PC-9 (cell line): ENCODE measurements around the gene SPINK9. TPM values are rescaled to one million over a fixed set of nuclear protein-coding genes. Genes with fewer than 3 reads are reported as not detected.

ENCODE experiments used
- BruUV-seq: library from RNA; stranded (reverse); fragments of 400-500 nt; replicated peaks from 2 replicates; lab custom pipeline; 2021; lab: Mats Ljungman, UMichigan
- CTCF ChIA-PET: fragments of 300-600 bp; sonication (Branson Sonifier 250); formaldehyde crosslinking; loops from one replicate; lab custom pipeline; 2022; ENCODE audit warnings: antibody characterized with exemption; lab: Charles Lee
- POLR2A ChIA-PET: fragments of 300-600 bp; sonication (Branson Sonifier 250); formaldehyde crosslinking; loops from one replicate; lab custom pipeline; 2022; ENCODE audit warnings: antibody characterized with exemption; ENCODE audit not compliant: unreplicated experiment; lab: Charles Lee
- DNase-seq, 2 experiments: peaks; one replicate each; pipeline versions ENCODE4 v3.0.0 to v3.0.0-alpha.2; 2015 to 2022; ENCODE audit warnings: mixed read lengths in 1 of 2
- H2AFZ ChIP-seq: fragments of 200-600 bp; sonication (generic); 2 replicates; pipeline ENCODE4 v1.8.1; 2017; ENCODE audit warnings: antibody characterized with exemption
- H3F3A ChIP-seq: fragments of 200-600 bp; sonication (generic); 2 replicates; pipeline ENCODE4 v1.8.1; 2017; ENCODE audit warnings: antibody characterized with exemption, mild to moderate bottlenecking, low read depth; ENCODE audit not compliant: insufficient read depth
- H3K27ac ChIP-seq: fragments of 200-600 bp; sonication (generic); 2 replicates; pipeline ENCODE4 v1.6.1; 2016; ENCODE audit warnings: mixed run types
- H3K27me3 ChIP-seq: fragments of 200-600 bp; sonication (generic); 2 replicates; pipeline ENCODE4 v1.6.1; 2016; ENCODE audit warnings: low read depth, mixed run types; ENCODE audit not compliant: insufficient read depth
- H3K36me3 ChIP-seq: fragments of 200-600 bp; sonication (generic); 2 replicates; pipeline ENCODE4 v1.6.1; 2016; ENCODE audit warnings: low read depth, mixed run types
- H3K4me1 ChIP-seq: fragments of 200-600 bp; sonication (generic); replicated peaks from 2 replicates; pipeline ENCODE4 v1.6.1; 2016; ENCODE audit warnings: mixed run types; ENCODE audit not compliant: insufficient read depth
- H3K4me2 ChIP-seq: fragments of 200-600 bp; sonication (generic); 2 replicates; pipeline ENCODE4 v1.6.1; 2017; ENCODE audit warnings: mixed run types
- H3K4me3 ChIP-seq: fragments of 200-600 bp; sonication (generic); 2 replicates; pipeline ENCODE4 v1.6.1; 2016; ENCODE audit warnings: mixed run types
- H3K79me2 ChIP-seq: fragments of 200-600 bp; sonication (generic); 2 replicates; pipeline ENCODE4 v1.6.1; 2017; ENCODE audit warnings: low read depth, mixed run types
- H3K9me2 ChIP-seq: fragments of 200-600 bp; sonication (generic); 2 replicates; pipeline ENCODE4 v1.8.1; 2017; ENCODE audit warnings: mild to moderate bottlenecking; ENCODE audit not compliant: insufficient read depth
- H3K9me3 ChIP-seq: fragments of 200-600 bp; sonication (generic); 2 replicates; pipeline ENCODE4 v1.8.1; 2016; ENCODE audit warnings: low read depth; ENCODE audit not compliant: insufficient read depth
- H4K20me1 ChIP-seq: fragments of 200-600 bp; sonication (generic); 2 replicates; pipeline ENCODE4 v1.8.1; 2017; ENCODE audit not compliant: insufficient read depth
- CTCF ChIP-seq: fragments of 200-600 bp; sonication (generic); conservative IDR thresholded peaks from 2 replicates; pipeline ENCODE4 v1.6.1; 2017; ENCODE audit warnings: mixed run types, antibody characterized with exemption, mild to moderate bottlenecking, moderate library complexity
- EZH2 ChIP-seq: fragments of 200-600 bp; sonication (generic); IDR thresholded peaks from 2 replicates; pipeline ENCODE4 v1.8.0; 2017; ENCODE audit warnings: antibody characterized with exemption, low read depth
- intact Hi-C: fragments of 100-400 bp; cut with micrococcal nuclease; formaldehyde crosslinking; loops from one replicate; pipeline ENCODE4 v1.10.0; 2022; ENCODE audit not compliant: unreplicated experiment
- total RNA-seq: library from RNA; stranded (reverse); gene quantifications from 2 replicates; pipeline ENCODE4 v1.2.3, GENCODE V29; 2021

The SPINK9 gene
- total RNA-seq, 1 experiment from 2014 or later, result not detected

DNA sequence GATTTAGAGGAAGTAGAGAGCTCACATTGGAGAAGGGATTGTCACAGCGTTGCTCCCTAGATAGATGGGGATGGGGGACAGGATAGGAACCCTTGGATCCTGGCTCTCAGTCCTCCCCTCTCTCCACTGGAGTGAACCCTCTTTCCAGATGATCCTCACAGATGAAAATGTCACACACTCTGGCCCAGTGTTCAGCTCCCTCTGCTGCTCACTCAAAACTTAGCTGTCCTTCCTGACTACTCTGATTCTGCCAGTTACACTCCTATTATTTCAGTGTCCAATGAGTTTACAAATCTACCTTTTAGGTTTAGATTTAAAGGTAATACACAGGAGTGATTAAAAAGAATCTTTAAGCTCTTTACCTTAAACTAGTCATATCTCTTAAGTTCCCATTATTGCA is 28.9 kb upstream of the SPINK9 start:
- Histone ChIP-seq H3K36me3 (no peaks in the 10 kb centered on the region), H3K27me3 (no peaks in the 10 kb centered on the region), H3K27ac (no peak overlapping the region), H3K9me3 (no peaks in the 10 kb centered on the region), H2AFZ (no peak overlapping the region), H3K4me3 (no peak overlapping the region), H3K9me2 (no peaks in the 10 kb centered on the region), H4K20me1 (no peaks in the 10 kb centered on the region; the same call in 1 of the 2 replicates), H3K4me1 (no peaks in the 10 kb centered on the region), H3K4me2 (no peak overlapping the region), H3F3A (no peaks in the 10 kb centered on the region), H3K79me2 (no peaks in the 10 kb centered on the region)
- ChIA-PET POLR2A (no interaction called here), CTCF (no interaction called here)
- TF ChIP-seq CTCF (no peak), EZH2 (no peak)
- BruUV-seq, result no TSS peak
- intact Hi-C loops, result no loop called here
- DNase-seq, result no peak

- CTCF ChIA-PET, result no interaction called here
- intact Hi-C loops, result no loop called here
- BruUV-seq, result no TSS peak
These were observed 26.3 kb upstream of the SPINK9 start for GRCh38 chr5:148309019-148309418.

GRCh38 chr5:148309746-148310145 is 25.6 kb upstream of the SPINK9 start:
- intact Hi-C loops, result no loop called here
- Histone ChIP-seq H2AFZ (no peak overlapping the region), H3K4me3 (no peak overlapping the region), H3K9me2 (no peaks in the 10 kb centered on the region), H3K4me2 (no peak overlapping the region), H3K27ac (no peak overlapping the region), H3K4me1 (no peaks in the 10 kb centered on the region), H4K20me1 (no peaks in the 10 kb centered on the region), H3K36me3 (no peaks in the 10 kb centered on the region), H3K79me2 (no peaks in the 10 kb centered on the region), H3F3A (no peaks in the 10 kb centered on the region), H3K9me3 (no peaks in the 10 kb centered on the region), H3K27me3 (no peaks in the 10 kb centered on the region)
- BruUV-seq, result no TSS peak
- CTCF ChIA-PET, result no interaction called here
- no peak for TF ChIP-seq EZH2
- TF ChIP-seq CTCF, result no peak
- POLR2A ChIA-PET, result no interaction called here
- no peak for DNase-seq

More at GRCh38 chr5:148309019-148309418, 26.3 kb upstream of the SPINK9 start:
- Histone ChIP-seq H4K20me1 (no peaks in the 10 kb centered on the region), H2AFZ (no peak overlapping the region), H3K9me3 (no peaks in the 10 kb centered on the region), H3K4me3 (no peak overlapping the region), H3K9me2 (no peaks in the 10 kb centered on the region), H3K27me3 (no peaks in the 10 kb centered on the region), H3K79me2 (no peaks in the 10 kb centered on the region), H3K4me1 (no peaks in the 10 kb centered on the region), H3K36me3 (no peaks in the 10 kb centered on the region), H3F3A (no peaks in the 10 kb centered on the region), H3K4me2 (no peak overlapping the region), H3K27ac (no peak overlapping the region)
- no peak for TF ChIP-seq CTCF
- no peak for TF ChIP-seq EZH2
- no peak for DNase-seq
- POLR2A ChIA-PET, result no interaction called here
